ENCODE results near the gene NME4. TPM values are rescaled to one million over a fixed set of nuclear protein-coding genes. Genes with fewer than 3 reads are reported as not detected.
A peak's percentile ranks its signal among the peaks of the same experiment; 100 is the strongest.

The NME4 gene
- polyA plus RNA-seq, 3 donors: 26.7 to 31.4 (median 26.9) TPM

GRCh38 chr16:354971-355461 lies 42.0 kb upstream of the NME4 start:
- H3K4me3 ChIP-seq (replicated peaks in 1 of 3; ENCODE audit: low read depth in 2 of 3, low read length in 3 of 3): no peak overlapping the region
- Mint-ChIP-seq H3K4me3 (no peak overlapping the region), H3K27ac (peak overlapping the region in 2 of 7 donors; percentile 15 to 72), H3K27me3 (ENCODE audit: low read depth in 3 of 3) (peaks cover 0 to 4% (median 3%) of the 10 kb centered on the region in 3 donors), H3K4me1 (peaks cover 17% of the 10 kb centered on the region), H3K9me3 (peaks cover 0 to 2% (median 0%) of the 10 kb centered on the region in 7 donors), H3K36me3 (peaks cover 7% of the 10 kb centered on the region in 2 donors)
- peaks cover 20% of the 10 kb centered on the region for H3K79me2 ChIP-seq (ENCODE audit: insufficient read depth, low read length)
- H3K9me3 ChIP-seq (replicated peaks in 1 of 2; ENCODE audit: control insufficient read depth in 1 of 2, insufficient read depth in 1 of 2, low read length in 2 of 2): no peaks in the 10 kb centered on the region
- WGBS (ENCODE audit: insufficient coverage): 75% methylated on average over 7 of the region's 10 CpGs
- no peaks in the 10 kb centered on the region for H3K27me3 ChIP-seq (ENCODE audit: control insufficient read depth in 2 of 2, insufficient read depth in 2 of 2, low read length in 2 of 2)
- H3K4me1 ChIP-seq (ENCODE audit: control insufficient read depth in 1 of 2, insufficient read depth in 2 of 2, low read length in 2 of 2): peaks cover 12 to 20% of the 10 kb centered on the region in 2 donors
- H3K4me2 ChIP-seq (replicated peaks; ENCODE audit: extremely low read depth, low read length, poor library complexity, severe bottlenecking): no peak overlapping the region
- no peak overlapping the region for H2AFZ ChIP-seq (ENCODE audit: insufficient read depth, low read depth, low read length, poor library complexity, severe bottlenecking)
- TF ChIP-seq, protein P1, sequence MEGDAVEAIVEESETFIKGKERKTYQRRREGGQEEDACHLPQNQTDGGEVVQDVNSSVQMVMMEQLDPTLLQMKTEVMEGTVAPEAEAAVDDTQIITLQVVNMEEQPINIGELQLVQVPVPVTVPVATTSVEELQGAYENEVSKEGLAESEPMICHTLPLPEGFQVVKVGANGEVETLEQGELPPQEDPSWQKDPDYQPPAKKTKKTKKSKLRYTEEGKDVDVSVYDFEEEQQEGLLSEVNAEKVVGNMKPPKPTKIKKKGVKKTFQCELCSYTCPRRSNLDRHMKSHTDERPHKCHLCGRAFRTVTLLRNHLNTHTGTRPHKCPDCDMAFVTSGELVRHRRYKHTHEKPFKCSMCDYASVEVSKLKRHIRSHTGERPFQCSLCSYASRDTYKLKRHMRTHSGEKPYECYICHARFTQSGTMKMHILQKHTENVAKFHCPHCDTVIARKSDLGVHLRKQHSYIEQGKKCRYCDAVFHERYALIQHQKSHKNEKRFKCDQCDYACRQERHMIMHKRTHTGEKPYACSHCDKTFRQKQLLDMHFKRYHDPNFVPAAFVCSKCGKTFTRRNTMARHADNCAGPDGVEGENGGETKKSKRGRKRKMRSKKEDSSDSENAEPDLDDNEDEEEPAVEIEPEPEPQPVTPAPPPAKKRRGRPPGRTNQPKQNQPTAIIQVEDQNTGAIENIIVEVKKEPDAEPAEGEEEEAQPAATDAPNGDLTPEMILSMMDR (IDR thresholded peaks at IDR 0.05): no peak
- DNase-seq: no peak
- no peak overlapping the region for H3K9ac ChIP-seq (ENCODE audit: insufficient read depth, low read length, poor library complexity, severe bottlenecking)
- H3K27ac ChIP-seq (ENCODE audit: low read depth in 1 of 2, low read length in 2 of 2): no peak overlapping the region
- peaks cover 11% of the 10 kb centered on the region for H4K20me1 ChIP-seq (ENCODE audit: insufficient read depth, low read length)
- intact Hi-C loops (cut with micrococcal nuclease): loop anchor here (5.0 kb wide), 2 partner anchors 53 to 128 kb away; partner anchors contain the start of gene LUC7L (in 1 of the 2)
- H3K36me3 ChIP-seq (replicated peaks in 1 of 2; ENCODE audit: control insufficient read depth in 1 of 2, insufficient read depth in 2 of 2, low read length in 2 of 2): peaks cover 0 to 2% of the 10 kb centered on the region in 2 donors

- Histone ChIP-seq H3K27ac (ENCODE audit: low read depth in 1 of 2, low read length in 2 of 2) (no peak overlapping the region), H4K20me1 (ENCODE audit: insufficient read depth, low read length) (no peaks in the 10 kb centered on the region), H3K79me2 (ENCODE audit: insufficient read depth, low read length) (peaks cover 2% of the 10 kb centered on the region), H3K27me3 (ENCODE audit: control insufficient read depth in 2 of 2, insufficient read depth in 2 of 2, low read length in 2 of 2) (no peaks in the 10 kb centered on the region), H2AFZ (ENCODE audit: insufficient read depth, low read depth, low read length, poor library complexity, severe bottlenecking) (no peak overlapping the region), H3K9me3 (replicated peaks in 1 of 2; ENCODE audit: control insufficient read depth in 1 of 2, insufficient read depth in 1 of 2, low read length in 2 of 2) (no peaks in the 10 kb centered on the region), H3K4me1 (ENCODE audit: control insufficient read depth in 1 of 2, insufficient read depth in 2 of 2, low read length in 2 of 2) (peaks cover 3 to 8% of the 10 kb centered on the region in 2 donors), H3K9ac (ENCODE audit: insufficient read depth, low read length, poor library complexity, severe bottlenecking) (no peak overlapping the region), H3K36me3 (replicated peaks in 1 of 2; ENCODE audit: control insufficient read depth in 1 of 2, insufficient read depth in 2 of 2, low read length in 2 of 2) (no peaks in the 10 kb centered on the region), H3K4me2 (replicated peaks; ENCODE audit: extremely low read depth, low read length, poor library complexity, severe bottlenecking) (no peak overlapping the region), H3K4me3 (replicated peaks in 1 of 3; ENCODE audit: low read depth in 2 of 3, low read length in 3 of 3) (no peak overlapping the region)
- no peak for DNase-seq
- intact Hi-C loops (cut with micrococcal nuclease): no loop called here
- peaks cover 0 to 9% (median 3%) of the 10 kb centered on the region in 3 donors for H3K27me3 Mint-ChIP-seq (ENCODE audit: low read depth in 3 of 3)
- no peaks in the 10 kb centered on the region for H3K36me3 Mint-ChIP-seq
- peaks cover under 1% of the 10 kb centered on the region for H3K4me1 Mint-ChIP-seq
- H3K27ac Mint-ChIP-seq: no peak overlapping the region
- H3K9me3 Mint-ChIP-seq: peaks cover 0 to 2% (median 0%) of the 10 kb centered on the region in 7 donors
- WGBS (ENCODE audit: insufficient coverage): 95% methylated on average over 6 of the region's 12 CpGs
- no peak overlapping the region for H3K4me3 Mint-ChIP-seq
- TF ChIP-seq, protein P1 (IDR thresholded peaks at IDR 0.05): no peak
Observed at GRCh38 chr16:356741-357140, 40.3 kb upstream of the NME4 start.

All from CD14-positive monocyte (primary cell).